Measurements from ENCODE around the gene PIK3R3. TPM values are rescaled to one million over a fixed set of nuclear protein-coding genes. Genes with fewer than 3 reads are reported as not detected.
"Not testable (repeated sequence)": the region's sequence is repeated elsewhere in the genome, so short reads cannot be mapped to it uniquely, and the experiment has no call there.

The PIK3R3 gene
- polyA plus RNA-seq, 1 experiment = 1.5 TPM

GRCh38 chr1:46096269-46097148 lies 35.9 kb downstream of the PIK3R3 start:
- TF ChIP-seq CTCF (IDR thresholded peaks at IDR 0.05; ENCODE audit: insufficient read depth, low read depth, low read length) = no peak
- Histone ChIP-seq H3K36me3 (ENCODE audit: control insufficient read depth, insufficient read depth, low read length) (no peaks in the 10 kb centered on the region), H3K27me3 (ENCODE audit: control insufficient read depth, insufficient read depth, low read length) (no peaks in the 10 kb centered on the region), H3K4me3 (ENCODE audit: low read depth, low read length) (no peak overlapping the region)
- DNase-seq (ENCODE audit: low read depth) = no peak
- ChIA-PET CTCF (no interaction called here), POLR2A (no interaction called here)

GRCh38 chr1:46095110-46095509 lies 37.3 kb downstream of the PIK3R3 start:
- H3K4me3 ChIP-seq (ENCODE audit: low read depth, low read length); POLR2A ChIA-PET; DNase-seq (ENCODE audit: low read depth); CTCF ChIA-PET; H3K27me3 ChIP-seq (ENCODE audit: control insufficient read depth, insufficient read depth, low read length); H3K36me3 ChIP-seq (ENCODE audit: control insufficient read depth, insufficient read depth, low read length): not testable (repeated sequence)

GRCh38 chr1:46094471-46095005 lies 37.9 kb downstream of the PIK3R3 start:
- ChIA-PET CTCF (no interaction called here), POLR2A (no interaction called here)
- Histone ChIP-seq H3K27me3 (ENCODE audit: control insufficient read depth, insufficient read depth, low read length) (no peaks in the 10 kb centered on the region), H3K36me3 (ENCODE audit: control insufficient read depth, insufficient read depth, low read length) (no peaks in the 10 kb centered on the region), H3K4me3 (ENCODE audit: low read depth, low read length) (no peak overlapping the region)
- no peak for TF ChIP-seq CTCF (IDR thresholded peaks at IDR 0.05; ENCODE audit: insufficient read depth, low read depth, low read length)
- no peak for DNase-seq (ENCODE audit: low read depth)

- DNase-seq (ENCODE audit: low read depth); H3K27me3 ChIP-seq (ENCODE audit: control insufficient read depth, insufficient read depth, low read length); H3K4me3 ChIP-seq (ENCODE audit: low read depth, low read length); POLR2A ChIA-PET; H3K36me3 ChIP-seq (ENCODE audit: control insufficient read depth, insufficient read depth, low read length): not testable (repeated sequence)
- CTCF ChIA-PET = interaction anchor here (0.6 kb wide), 1 partner anchor 41 kb away, joined by 3 read pairs; no protein-coding TSS in a partner anchor
Observed at GRCh38 chr1:46093832-46094231, 38.6 kb downstream of the PIK3R3 start.

GRCh38 chr1:46087891-46088290 lies 44.5 kb downstream of the PIK3R3 start:
- no peak for DNase-seq (ENCODE audit: low read depth)

More at GRCh38 chr1:46087891-46088290, 44.5 kb downstream of the PIK3R3 start:
- H3K27me3 ChIP-seq (ENCODE audit: control insufficient read depth, insufficient read depth, low read length) = no peaks in the 10 kb centered on the region
- ChIA-PET CTCF (no interaction called here), POLR2A (no interaction called here)
- no peaks in the 10 kb centered on the region for H3K36me3 ChIP-seq (ENCODE audit: control insufficient read depth, insufficient read depth, low read length)
- TF ChIP-seq CTCF (IDR thresholded peaks at IDR 0.05; ENCODE audit: insufficient read depth, low read depth, low read length) = no peak
- no peak overlapping the region for H3K4me3 ChIP-seq (ENCODE audit: low read depth, low read length)
